Transverse colon (tissue), 4 donors: Measurements from ENCODE around the gene HYPK.

Source experiments
- CTCF ChIP-seq, 5 experiments: fragments of 200-600 bp in 3 of 5; fragments of 450-650 bp in 2 of 5; sonication (generic) in 3 of 5; IDR thresholded peaks; 1 replicate in 2 of 5; 2 replicates in 3 of 5; pipeline ENCODE4 v1.5.1; 2016 to 2017; ENCODE audit warnings: antibody characterized with exemption in 5 of 5, inconsistent platforms in 3 of 5, mild to moderate bottlenecking in 2 of 5, moderate library complexity in 1 of 5
- POLR2A ChIP-seq: fragments of 450-650 bp; IDR thresholded peaks from one replicate; pipeline ENCODE4 v1.6.1; 2016; ENCODE audit warnings: antibody characterized with exemption, mild to moderate bottlenecking, moderate library complexity
- POLR2AphosphoS5 ChIP-seq, 3 donors: sonication (generic); formaldehyde crosslinking; IDR thresholded peaks; one replicate each; pipeline ENCODE4 v1.6.1; 2016; ENCODE audit warnings: antibody characterized with exemption in 3 of 3

GRCh38 chr15:43762824-43763223, 37.6 kb upstream of the HYPK start:
- TF ChIP-seq CTCF (IDR thresholded peaks at IDR 0.05) (no peak), POLR2AphosphoS5 (IDR thresholded peaks at IDR 0.05) (no peak), POLR2A (no peak)
